IMR-90 (cell line): ENCODE results near the gene NNMT. TPM values are rescaled to one million over a fixed set of nuclear protein-coding genes. Genes with fewer than 3 reads are reported as not detected.

ENCODE experiments used
- ATAC-seq: fragments of 200-7000 bp; cut with Tn5 transposase; 2 replicates; pipeline ENCODE4 v1.9.1; 2020; ENCODE audit warnings: low read depth, mild to moderate bottlenecking, moderate library complexity
- BruUV-seq: library from RNA; stranded (reverse); fragments of 400-500 nt; replicated peaks from 2 replicates; lab custom pipeline; 2021; lab: Mats Ljungman, UMichigan
- CTCF ChIA-PET: fragments of 300-600 bp; formaldehyde crosslinking; extraction: SDS; loops from one replicate; lab custom pipeline; 2021; ENCODE audit warnings: antibody characterized with exemption; lab: Yijun Ruan, JAX
- POLR2A ChIA-PET: fragments of 300-600 bp; sonication (Branson Sonifier 250); formaldehyde crosslinking; loops from one replicate; lab custom pipeline; 2022; ENCODE audit warnings: antibody characterized with exemption; ENCODE audit not compliant: unreplicated experiment; lab: Charles Lee
- DNase-seq: peaks from one replicate; pipeline ENCODE4 v3.0.0; 2013
- H2AFZ ChIP-seq: replicated peaks from 2 replicates; pipeline ENCODE3; 2013; ENCODE audit warnings: low read length, mild to moderate bottlenecking; ENCODE audit not compliant: poor library complexity
- H2AK5ac ChIP-seq: 2 replicates; pipeline ENCODE4 v1.6.1; 2013; ENCODE audit warnings: low read depth, low read length, inconsistent platforms
- H2AK9ac ChIP-seq: replicated peaks from 2 replicates; pipeline ENCODE3; 2013; ENCODE audit warnings: mild to moderate bottlenecking, low read depth, low read length, moderate library complexity; ENCODE audit not compliant: poor library complexity
- H2BK120ac ChIP-seq: 2 replicates; pipeline ENCODE4 v1.6.1; 2013; ENCODE audit warnings: low read depth, low read length, inconsistent platforms
- H2BK15ac ChIP-seq: 3 replicates; pipeline ENCODE4 v1.6.1; 2013; ENCODE audit warnings: low read depth, low read length, inconsistent platforms
- H2BK20ac ChIP-seq: 2 replicates; pipeline ENCODE4 v1.6.1; 2013; ENCODE audit warnings: low read depth, mild to moderate bottlenecking, inconsistent platforms, low read length, moderate library complexity
- H2BK5ac ChIP-seq: 2 replicates; pipeline ENCODE4 v1.6.1; 2013; ENCODE audit warnings: mild to moderate bottlenecking, low read depth, low read length, inconsistent platforms; ENCODE audit not compliant: poor library complexity, severe bottlenecking
- H3K14ac ChIP-seq: replicated peaks from 2 replicates; pipeline ENCODE4 v1.6.1; 2013; ENCODE audit warnings: low read depth, low read length, inconsistent platforms
- H3K18ac ChIP-seq: 2 replicates; pipeline ENCODE4 v1.6.1; 2013; ENCODE audit warnings: low read depth, low read length, control low read depth
- H3K23ac ChIP-seq: 2 replicates; pipeline ENCODE4 v1.6.1; 2013; ENCODE audit warnings: low read depth, low read length, inconsistent platforms
- H3K27ac ChIP-seq: 2 replicates; pipeline ENCODE4 v1.5.1; 2013; ENCODE audit warnings: mild to moderate bottlenecking, control low read depth, low read length; ENCODE audit not compliant: insufficient read depth
- H3K27me3 ChIP-seq: 2 replicates; pipeline ENCODE4 v1.6.1; 2013; ENCODE audit warnings: low read length; ENCODE audit not compliant: control insufficient read depth, insufficient read depth
- H3K36me3 ChIP-seq: 2 replicates; pipeline ENCODE4 v1.6.1; 2013; ENCODE audit warnings: low read length, mixed read lengths; ENCODE audit not compliant: control insufficient read depth, insufficient read depth
- H3K4ac ChIP-seq: 2 replicates; pipeline ENCODE4 v1.6.1; 2013; ENCODE audit warnings: low read depth, low read length, inconsistent platforms
- H3K4me1 ChIP-seq: 2 replicates; pipeline ENCODE4 v1.6.1; 2013; ENCODE audit warnings: low read length, mixed read lengths; ENCODE audit not compliant: control insufficient read depth, insufficient read depth
- H3K4me2 ChIP-seq: 2 replicates; pipeline ENCODE4 v1.6.1; 2013; ENCODE audit warnings: low read depth, mild to moderate bottlenecking, control low read depth, low read length, moderate library complexity
- H3K4me3 ChIP-seq: 2 replicates; pipeline ENCODE4 v1.5.1; 2013; ENCODE audit warnings: low read depth, mild to moderate bottlenecking, control low read depth, low read length, moderate library complexity; ENCODE audit not compliant: insufficient read depth
- H3K56ac ChIP-seq: 2 replicates; pipeline ENCODE4 v1.6.1; 2013; ENCODE audit warnings: low read length, inconsistent platforms; ENCODE audit not compliant: insufficient read depth; ENCODE audit errors: extremely low read depth
- H3K79me1 ChIP-seq, 2 experiments: 2 replicates each; pipeline ENCODE4 v1.6.1; 2013; ENCODE audit warnings: low read length in 2 of 2, inconsistent platforms in 1 of 2, low read depth in 1 of 2
- H3K9ac ChIP-seq: 2 replicates; pipeline ENCODE4 v1.6.1; 2013; ENCODE audit warnings: low read depth, low read length, control low read depth
- H3K9me1 ChIP-seq: 2 replicates; pipeline ENCODE4 v1.6.1; 2013; ENCODE audit warnings: low read length, inconsistent platforms; ENCODE audit not compliant: insufficient read depth
- H3K9me3 ChIP-seq: 2 replicates; pipeline ENCODE4 v1.6.1; 2013; ENCODE audit warnings: low read length; ENCODE audit not compliant: control insufficient read depth, insufficient read depth
- H4K20me1 ChIP-seq: 2 replicates; pipeline ENCODE4 v1.6.1; 2013; ENCODE audit warnings: low read length, inconsistent platforms; ENCODE audit not compliant: insufficient read depth
- H4K5ac ChIP-seq: 2 replicates; pipeline ENCODE4 v1.6.1; 2013; ENCODE audit warnings: mild to moderate bottlenecking, low read depth, low read length, control low read depth
- H4K8ac ChIP-seq, 2 experiments: 2 replicates each; pipeline ENCODE4 v1.6.1; 2013; ENCODE audit warnings: low read depth in 2 of 2, low read length in 2 of 2, control low read depth in 1 of 2, inconsistent platforms in 1 of 2
- H4K91ac ChIP-seq: 2 replicates; pipeline ENCODE4 v1.6.1; 2013; ENCODE audit warnings: low read depth, low read length, inconsistent platforms; ENCODE audit not compliant: insufficient read depth
- USF2 ChIP-seq: fragments of 150-350 bp; IDR thresholded peaks from 2 replicates; pipeline ENCODE4 v1.6.1; 2017; ENCODE audit warnings: mild to moderate bottlenecking, antibody characterized with exemption, low read length, low read depth
- WGBS, 2 experiments: methylation state at CpG; one replicate each; pipeline versions ENCODE4 v1.1.5 to v1.1.7; 2013; ENCODE audit warnings: missing lambda C conversion rate in 2 of 2; ENCODE audit not compliant: insufficient read length in 1 of 2; ENCODE audit errors: extremely low coverage in 2 of 2; 5-methylcytosine and 5-hydroxymethylcytosine counted together
- dilution Hi-C: fragments of 300-500 bp; cut with HindIII; formaldehyde crosslinking; loops from one replicate; pipeline ENCODE4 v1.14.3; 2018; ENCODE audit warnings: low sequenced_read_pairs; ENCODE audit not compliant: unreplicated experiment
- in situ Hi-C: fragments of 300-500 bp; cut with MboI; formaldehyde crosslinking; loops from 3 replicates; pipeline ENCODE4 v1.14.3; 2019; ENCODE audit warnings: low sequenced_read_pairs, inconsistent platforms, mixed read lengths
- intact Hi-C: fragments of 100-400 bp; cut with micrococcal nuclease; formaldehyde crosslinking; loops from 2 replicates; pipeline ENCODE4 v1.10.0; 2022
- polyA plus RNA-seq, 3 experiments: library from polyadenylated mRNA; depleted of rRNA; stranded (reverse); fragments of >200 nt; gene quantifications; 2 replicates each; pipeline ENCODE4 v1.2.3, GENCODE V29; 2012; ENCODE audit warnings: low replicate concordance in 1 of 3
- total RNA-seq: library from RNA; depleted of rRNA; stranded (reverse); fragments of >200 nt; gene quantifications from 2 replicates; pipeline ENCODE4 v1.2.3, GENCODE V29; 2012

The NNMT gene
- total and polyA plus RNA-seq, 2 of the 4 experiments (the other 2 are of a cell fraction), result 79.7 to 108 TPM

- TF ChIP-seq USF2, result no peak
- ATAC-seq (no peak), DNase-seq (no peak)
- Histone ChIP-seq H3K27ac (no peak overlapping the region), H2BK5ac (no peak overlapping the region), H4K5ac (no peak overlapping the region), H3K9me3 (no peaks in the 10 kb centered on the region), H3K18ac (no peak overlapping the region), H2BK20ac (no peak overlapping the region), H4K91ac (no peak overlapping the region), H3K4me3 (no peak overlapping the region), H3K9ac (no peak overlapping the region), H4K20me1 (no peaks in the 10 kb centered on the region), H3K4ac (no peak overlapping the region), H2AK9ac (no peak overlapping the region), H2BK120ac (no peak overlapping the region), H2AFZ (no peak overlapping the region), H3K9me1 (no peaks in the 10 kb centered on the region), H3K79me1 (no peaks in the 10 kb centered on the region), H3K23ac (no peak overlapping the region), H2BK15ac (no peak overlapping the region), H3K4me1 (no peaks in the 10 kb centered on the region), H4K8ac (no peak overlapping the region), H3K36me3 (no peaks in the 10 kb centered on the region), H3K56ac (no peak overlapping the region), H2AK5ac (no peak overlapping the region), H3K4me2 (no peak overlapping the region), H3K14ac (no peak overlapping the region), H3K27me3 (peaks cover 18% of the 10 kb centered on the region; the same call in 1 of the 2 replicates)
- no TSS peak for BruUV-seq
- in situ Hi-C loops, result no loop called here
- ChIA-PET POLR2A (no interaction called here), CTCF (interaction anchor here (1.0 kb wide), 1 partner anchor 11 kb away, joined by 4 read pairs; no protein-coding TSS in a partner anchor)
- WGBS, 2 experiments, result 100% methylated on average over 3 of the region's 17 CpGs; no CpG with 5 or more reads in 1 of the 2 experiments
- dilution Hi-C loops, result no loop called here
- intact Hi-C loops, result no loop called here
These were observed 46.0 kb upstream of the NNMT start for GRCh38 chr11:114250180-114250579.
